ENCODE measurements around the gene RRP8.

GRCh38 chr11:6642957-6643356, 39.5 kb upstream of the RRP8 start:
- no peak for TF ChIP-seq POLR2A (IDR thresholded peaks at IDR 0.05; ENCODE audit: borderline replicate concordance, extremely low read depth, insufficient read depth, insufficient read length)
- no peak for TF ChIP-seq EZH2phosphoT487 (IDR thresholded peaks at IDR 0.05; ENCODE audit: borderline replicate concordance)
- TF ChIP-seq REST (IDR thresholded peaks at IDR 0.05; ENCODE audit: low read depth) = no peak
- TF ChIP-seq CTCF (IDR thresholded peaks at IDR 0.05 in 2 of 3, conservative IDR thresholded peaks at IDR 0.05 in 1 of 3; ENCODE audit: borderline replicate concordance in 1 of 3, insufficient read depth in 1 of 3, low read depth in 2 of 3, low read length in 2 of 3) = no peak
- TF ChIP-seq RAD21 (IDR thresholded peaks at IDR 0.05; ENCODE audit: low read depth) = no peak
- no peak for TF ChIP-seq POLR2AphosphoS5 (IDR thresholded peaks at IDR 0.05; ENCODE audit: low read depth, low read length)
- TF ChIP-seq CEBPB (IDR thresholded peaks at IDR 0.05; ENCODE audit: low read depth) = no peak
- no peak for TF ChIP-seq EZH2 (IDR thresholded peaks at IDR 0.05)
- no peak for TF ChIP-seq ZNF274 (IDR thresholded peaks at IDR 0.05; ENCODE audit: low read depth, low read length)
- no peak for TF ChIP-seq SP1 (IDR thresholded peaks at IDR 0.05; ENCODE audit: low read depth)
- no peak for TF ChIP-seq ELF1 (IDR thresholded peaks at IDR 0.05; ENCODE audit: borderline replicate concordance, low read depth)
- no peak for TF ChIP-seq MAX (IDR thresholded peaks at IDR 0.05)
- TF ChIP-seq JUND (IDR thresholded peaks at IDR 0.05) = no peak
- no peak for TF ChIP-seq YY1 (IDR thresholded peaks at IDR 0.05; ENCODE audit: extremely low read depth, insufficient replicate concordance, low read depth, low read length)

Measured in HCT116 (cell line).